ENCODE results near the gene CKB. TPM values are rescaled to one million over a fixed set of nuclear protein-coding genes. Genes with fewer than 3 reads are reported as not detected.

The CKB gene
- total and polyA plus RNA-seq, 2 donors (not counting 1 experiment from before 2014, with no cell fraction given): 3.1 to 4.7 TPM

DNA sequence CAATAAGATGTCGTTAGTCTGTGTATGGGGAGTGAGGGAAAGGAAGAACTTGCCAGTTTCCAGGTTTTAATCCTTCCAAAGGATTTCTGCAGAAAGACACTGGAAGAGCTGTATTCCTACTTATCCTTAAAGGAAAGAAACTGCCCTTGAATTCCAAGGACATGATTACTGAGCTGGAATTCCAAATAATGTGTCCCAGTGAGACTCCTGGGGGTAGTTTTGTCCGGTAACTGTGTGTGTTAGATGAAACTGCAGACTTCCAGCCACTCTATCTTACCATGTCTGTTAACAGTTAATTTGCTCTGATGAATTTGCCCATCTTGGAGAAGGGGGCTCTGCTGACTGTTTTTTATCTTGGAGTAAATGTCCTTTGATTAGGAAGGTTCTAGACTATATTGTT lies 33.0 kb downstream of the CKB start:
- no peak overlapping the region for H2AFZ ChIP-seq (ENCODE audit: insufficient read depth, low read depth, low read length, poor library complexity, severe bottlenecking)
- H3K4me3 ChIP-seq (ENCODE audit: control extremely low read depth in 1 of 5, extremely low read depth in 1 of 5, insufficient read depth in 1 of 5, low read depth in 2 of 5, low read length in 4 of 5): no peak overlapping the region
- DNase-seq (no peak), ATAC-seq (ENCODE audit: low read depth) (no peak)
- Mint-ChIP-seq H3K4me3 (no peak overlapping the region), H3K9me3 (ENCODE audit: insufficient read depth) (no peaks in the 10 kb centered on the region), H3K4me1 (no peaks in the 10 kb centered on the region), H3K27me3 (no peaks in the 10 kb centered on the region), H3K27ac (no peak overlapping the region)
- H3K4me2 ChIP-seq (replicated peaks; ENCODE audit: low read depth, low read length, poor library complexity, severe bottlenecking): no peak overlapping the region
- H3K36me3 ChIP-seq (replicated peaks in 1 of 2; ENCODE audit: control extremely low read depth in 1 of 2, control insufficient read depth in 1 of 2, extremely low read depth in 1 of 2, insufficient read depth in 2 of 2, low read length in 1 of 2): peaks cover 20 to 61% of the 10 kb centered on the region in 2 experiments
- intact Hi-C loops (cut with micrococcal nuclease): no loop called here
- no CpG with 5 or more reads among the region's 2 CpGs for WGBS (ENCODE audit: insufficient coverage)
- no peaks in the 10 kb centered on the region for H3K4me1 ChIP-seq (ENCODE audit: control insufficient read depth in 2 of 2, insufficient read depth in 2 of 2, low read length in 2 of 2)
- no peak for TF ChIP-seq EZH2 (IDR thresholded peaks at IDR 0.05; ENCODE audit: borderline replicate concordance, insufficient read depth, low read depth, low read length, poor library complexity, severe bottlenecking)
- TF ChIP-seq, protein P1, sequence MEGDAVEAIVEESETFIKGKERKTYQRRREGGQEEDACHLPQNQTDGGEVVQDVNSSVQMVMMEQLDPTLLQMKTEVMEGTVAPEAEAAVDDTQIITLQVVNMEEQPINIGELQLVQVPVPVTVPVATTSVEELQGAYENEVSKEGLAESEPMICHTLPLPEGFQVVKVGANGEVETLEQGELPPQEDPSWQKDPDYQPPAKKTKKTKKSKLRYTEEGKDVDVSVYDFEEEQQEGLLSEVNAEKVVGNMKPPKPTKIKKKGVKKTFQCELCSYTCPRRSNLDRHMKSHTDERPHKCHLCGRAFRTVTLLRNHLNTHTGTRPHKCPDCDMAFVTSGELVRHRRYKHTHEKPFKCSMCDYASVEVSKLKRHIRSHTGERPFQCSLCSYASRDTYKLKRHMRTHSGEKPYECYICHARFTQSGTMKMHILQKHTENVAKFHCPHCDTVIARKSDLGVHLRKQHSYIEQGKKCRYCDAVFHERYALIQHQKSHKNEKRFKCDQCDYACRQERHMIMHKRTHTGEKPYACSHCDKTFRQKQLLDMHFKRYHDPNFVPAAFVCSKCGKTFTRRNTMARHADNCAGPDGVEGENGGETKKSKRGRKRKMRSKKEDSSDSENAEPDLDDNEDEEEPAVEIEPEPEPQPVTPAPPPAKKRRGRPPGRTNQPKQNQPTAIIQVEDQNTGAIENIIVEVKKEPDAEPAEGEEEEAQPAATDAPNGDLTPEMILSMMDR (IDR thresholded peaks at IDR 0.05): no peak
- H3K79me2 ChIP-seq (ENCODE audit: control insufficient read depth, insufficient read depth, low read length): no peaks in the 10 kb centered on the region
- no peak overlapping the region for H3K27ac ChIP-seq (ENCODE audit: low read length in 2 of 2)
- no peak overlapping the region for H3K9ac ChIP-seq (ENCODE audit: low read length)
- CTCF ChIA-PET: no interaction called here
- no peaks in the 10 kb centered on the region for H3K27me3 ChIP-seq (replicated peaks in 1 of 4; ENCODE audit: control extremely low read depth in 1 of 4, control insufficient read depth in 3 of 4, insufficient read depth in 4 of 4, low read length in 3 of 4)
- H3K9me3 ChIP-seq (ENCODE audit: control extremely low read depth in 1 of 3, control insufficient read depth in 2 of 3, insufficient read depth in 1 of 3, low read length in 2 of 3): no peaks in the 10 kb centered on the region
- POLR2A ChIA-PET: no interaction called here
- no peaks in the 10 kb centered on the region for H4K20me1 ChIP-seq (ENCODE audit: control insufficient read depth, insufficient read depth, low read length, poor library complexity, severe bottlenecking)

DNA sequence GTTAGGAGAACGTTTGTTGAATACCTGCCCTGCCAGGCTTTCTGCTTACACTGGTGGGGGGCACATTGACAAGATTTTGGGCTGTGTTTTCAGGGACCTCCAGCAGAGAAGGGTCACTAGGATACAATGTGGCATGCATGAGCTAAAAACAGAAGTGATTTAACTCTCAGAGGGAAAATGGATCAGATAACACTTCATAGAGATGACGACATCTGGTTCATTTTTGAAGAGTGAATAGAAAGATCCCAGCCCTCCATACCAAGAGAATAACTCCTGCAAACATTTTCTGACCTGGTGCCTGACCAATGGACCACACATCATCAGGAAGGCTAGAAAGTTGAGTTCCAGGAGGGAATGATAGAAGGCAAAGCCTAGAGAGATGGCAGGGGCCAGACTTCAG lies 33.7 kb downstream of the CKB start:
- no peaks in the 10 kb centered on the region for H3K27me3 ChIP-seq (replicated peaks in 1 of 4; ENCODE audit: control extremely low read depth in 1 of 4, control insufficient read depth in 3 of 4, insufficient read depth in 4 of 4, low read length in 3 of 4)
- H3K4me1 ChIP-seq (ENCODE audit: control insufficient read depth in 2 of 2, insufficient read depth in 2 of 2, low read length in 2 of 2): no peaks in the 10 kb centered on the region
- no peak overlapping the region for H3K27ac Mint-ChIP-seq
- no peak overlapping the region for H3K4me3 ChIP-seq (ENCODE audit: control extremely low read depth in 1 of 5, extremely low read depth in 1 of 5, insufficient read depth in 1 of 5, low read depth in 2 of 5, low read length in 4 of 5)
- DNase-seq: no peak
- no peaks in the 10 kb centered on the region for H3K9me3 ChIP-seq (ENCODE audit: control extremely low read depth in 1 of 3, control insufficient read depth in 2 of 3, insufficient read depth in 1 of 3, low read length in 2 of 3)
- ChIA-PET CTCF (no interaction called here), POLR2A (no interaction called here)
- TF ChIP-seq, protein P1 (IDR thresholded peaks at IDR 0.05): no peak
- TF ChIP-seq EZH2 (IDR thresholded peaks at IDR 0.05; ENCODE audit: borderline replicate concordance, insufficient read depth, low read depth, low read length, poor library complexity, severe bottlenecking): no peak
- H3K36me3 ChIP-seq (replicated peaks in 1 of 2; ENCODE audit: control extremely low read depth in 1 of 2, control insufficient read depth in 1 of 2, extremely low read depth in 1 of 2, insufficient read depth in 2 of 2, low read length in 1 of 2): peaks cover 20 to 59% of the 10 kb centered on the region in 2 experiments
- no peak overlapping the region for H3K27ac ChIP-seq (ENCODE audit: low read length in 2 of 2)
- no peaks in the 10 kb centered on the region for H3K4me1 Mint-ChIP-seq
- H3K4me3 Mint-ChIP-seq: no peak overlapping the region
- no peak overlapping the region for H3K4me2 ChIP-seq (replicated peaks; ENCODE audit: low read depth, low read length, poor library complexity, severe bottlenecking)
- H3K79me2 ChIP-seq (ENCODE audit: control insufficient read depth, insufficient read depth, low read length): no peaks in the 10 kb centered on the region
- no peaks in the 10 kb centered on the region for H3K27me3 Mint-ChIP-seq
- no peak overlapping the region for H2AFZ ChIP-seq (ENCODE audit: insufficient read depth, low read depth, low read length, poor library complexity, severe bottlenecking)
- intact Hi-C loops (cut with micrococcal nuclease): no loop called here
- H4K20me1 ChIP-seq (ENCODE audit: control insufficient read depth, insufficient read depth, low read length, poor library complexity, severe bottlenecking): no peaks in the 10 kb centered on the region
- WGBS (ENCODE audit: insufficient coverage): 100% methylated on average over 1 of the region's 2 CpGs
- ATAC-seq (ENCODE audit: low read depth): no peak
- no peak overlapping the region for H3K9ac ChIP-seq (ENCODE audit: low read length)
- H3K9me3 Mint-ChIP-seq (ENCODE audit: insufficient read depth): no peaks in the 10 kb centered on the region
